HFFc6 (cell line): Measurements from ENCODE around the gene PPP1R7. TPM values are rescaled to one million over a fixed set of nuclear protein-coding genes. Genes with fewer than 3 reads are reported as not detected.
"Not testable (repeated sequence)": the region's sequence is repeated elsewhere in the genome, so short reads cannot be mapped to it uniquely, and the experiment has no call there.

Experiments used
- DNase-seq: peaks from one replicate; pipeline ENCODE4 v3.0.0-alpha.2; 2018
- H3K27ac Mint-ChIP-seq: 2 replicates; pipeline ENCODE4 v1.8.0; 2020; ENCODE audit warnings: mild to moderate bottlenecking, mixed read lengths
- H3K27me3 Mint-ChIP-seq: 2 replicates; pipeline ENCODE4 v1.8.0; 2021; ENCODE audit warnings: mild to moderate bottlenecking, moderate library complexity, mixed read lengths; ENCODE audit not compliant: insufficient read depth
- H3K36me3 Mint-ChIP-seq: 2 replicates; pipeline ENCODE4 v1.8.0; 2021; ENCODE audit warnings: low read depth, mixed read lengths
- H3K4me1 Mint-ChIP-seq: 2 replicates; pipeline ENCODE4 v1.8.0; 2020; ENCODE audit warnings: low read depth, mixed read lengths
- H3K4me3 Mint-ChIP-seq: 2 replicates; pipeline ENCODE4 v1.8.0; 2020; ENCODE audit warnings: mild to moderate bottlenecking, moderate library complexity, mixed read lengths
- H3K9me3 Mint-ChIP-seq: 2 replicates; pipeline ENCODE4 v1.8.0; 2020; ENCODE audit warnings: mild to moderate bottlenecking, mixed read lengths
- total RNA-seq, 6 experiments: library from RNA; stranded (reverse); fragmentation: NEBNext Ultra II Directional; extraction: Animal tissue kit (Norgen Biotek cat#: 25700); gene quantifications; 2 replicates in 1 of 6; 3 replicates in 5 of 6; pipeline ENCODE4 v1.2.3, GENCODE V29; 2021
- TF ChIP-seq, protein P1 (sequence below): fragments of 200-600 bp; sonication (generic); IDR thresholded peaks from 2 replicates; pipeline ENCODE4 v1.5.0; 2021; ENCODE audit warnings: antibody characterized with exemption, mild to moderate bottlenecking

The PPP1R7 gene
- total RNA-seq, 6 experiments from 2014 or later, result 90.6 to 117 (median 103) TPM

DNA sequence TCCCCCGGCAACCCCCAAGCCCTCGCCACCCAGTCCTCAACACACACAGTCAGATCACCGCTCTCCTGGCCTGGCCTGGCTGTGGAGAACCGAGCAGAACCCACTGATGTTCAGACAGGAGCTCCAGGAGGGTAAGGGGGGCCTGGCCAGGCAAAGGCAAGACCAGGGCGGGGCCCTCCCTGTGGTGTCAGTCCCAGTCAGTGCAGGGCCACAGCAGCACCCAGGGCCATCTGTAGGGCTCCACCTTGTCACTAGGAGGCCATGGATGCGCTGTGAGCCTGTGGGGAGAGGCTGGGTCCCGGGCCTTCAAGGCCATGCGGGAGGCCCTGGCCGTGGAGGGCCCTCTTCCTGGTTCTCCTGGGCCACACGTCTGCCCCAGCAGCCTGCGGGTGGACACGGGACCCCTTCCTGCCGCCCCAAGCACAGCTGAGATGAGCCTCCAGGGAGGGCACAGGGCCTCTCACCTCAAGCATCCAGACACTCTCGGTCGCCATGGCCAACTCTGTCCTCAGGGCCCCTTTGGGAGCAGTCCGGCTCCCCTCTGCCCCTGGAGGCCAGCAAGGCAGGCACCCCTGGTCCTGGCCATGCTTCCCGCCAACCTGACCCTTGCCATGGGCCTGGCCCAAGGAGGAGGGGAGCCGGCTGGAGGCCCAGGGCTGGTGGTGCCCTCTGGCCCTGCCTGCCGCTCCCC is 40.2 kb downstream of the PPP1R7 start:
- no peak overlapping the region for H3K4me3 Mint-ChIP-seq
- H3K36me3 Mint-ChIP-seq, result no peaks in the 10 kb centered on the region
- H3K27me3 Mint-ChIP-seq, result peaks cover 7% of the 10 kb centered on the region
- no peaks in the 10 kb centered on the region for H3K9me3 Mint-ChIP-seq
- no peaks in the 10 kb centered on the region for H3K4me1 Mint-ChIP-seq
- TF ChIP-seq, protein P1, sequence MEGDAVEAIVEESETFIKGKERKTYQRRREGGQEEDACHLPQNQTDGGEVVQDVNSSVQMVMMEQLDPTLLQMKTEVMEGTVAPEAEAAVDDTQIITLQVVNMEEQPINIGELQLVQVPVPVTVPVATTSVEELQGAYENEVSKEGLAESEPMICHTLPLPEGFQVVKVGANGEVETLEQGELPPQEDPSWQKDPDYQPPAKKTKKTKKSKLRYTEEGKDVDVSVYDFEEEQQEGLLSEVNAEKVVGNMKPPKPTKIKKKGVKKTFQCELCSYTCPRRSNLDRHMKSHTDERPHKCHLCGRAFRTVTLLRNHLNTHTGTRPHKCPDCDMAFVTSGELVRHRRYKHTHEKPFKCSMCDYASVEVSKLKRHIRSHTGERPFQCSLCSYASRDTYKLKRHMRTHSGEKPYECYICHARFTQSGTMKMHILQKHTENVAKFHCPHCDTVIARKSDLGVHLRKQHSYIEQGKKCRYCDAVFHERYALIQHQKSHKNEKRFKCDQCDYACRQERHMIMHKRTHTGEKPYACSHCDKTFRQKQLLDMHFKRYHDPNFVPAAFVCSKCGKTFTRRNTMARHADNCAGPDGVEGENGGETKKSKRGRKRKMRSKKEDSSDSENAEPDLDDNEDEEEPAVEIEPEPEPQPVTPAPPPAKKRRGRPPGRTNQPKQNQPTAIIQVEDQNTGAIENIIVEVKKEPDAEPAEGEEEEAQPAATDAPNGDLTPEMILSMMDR, result no peak
- no peak for DNase-seq
- H3K27ac Mint-ChIP-seq, result no peak overlapping the region

DNA sequence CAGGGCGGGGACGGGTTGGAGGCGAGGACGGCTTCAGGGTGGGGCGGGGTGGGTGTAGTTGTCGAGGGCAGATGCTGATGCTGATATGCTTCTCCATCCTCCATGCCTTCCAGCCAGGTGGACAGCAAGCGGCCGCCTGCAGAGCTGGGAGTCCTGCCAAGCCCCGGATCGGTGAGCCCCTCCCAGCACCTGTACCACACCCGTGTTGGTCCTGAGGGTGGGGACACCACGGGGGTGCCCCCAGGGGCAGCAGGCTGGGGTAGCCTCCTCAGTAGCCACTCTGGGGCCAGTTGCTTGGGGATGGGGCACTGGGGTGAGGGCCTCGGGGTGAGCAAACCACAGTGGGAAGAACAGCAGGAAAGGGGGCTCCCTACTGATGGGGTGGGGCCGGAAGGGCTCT is 40.8 kb downstream of the PPP1R7 start:
- Mint-ChIP-seq H3K9me3 (no peaks in the 10 kb centered on the region), H3K36me3 (no peaks in the 10 kb centered on the region), H3K4me1 (no peaks in the 10 kb centered on the region), H3K27ac (no peak overlapping the region), H3K4me3 (no peak overlapping the region), H3K27me3 (peaks cover 7% of the 10 kb centered on the region)
- TF ChIP-seq, protein P1, result no peak
- DNase-seq, result no peak

DNA sequence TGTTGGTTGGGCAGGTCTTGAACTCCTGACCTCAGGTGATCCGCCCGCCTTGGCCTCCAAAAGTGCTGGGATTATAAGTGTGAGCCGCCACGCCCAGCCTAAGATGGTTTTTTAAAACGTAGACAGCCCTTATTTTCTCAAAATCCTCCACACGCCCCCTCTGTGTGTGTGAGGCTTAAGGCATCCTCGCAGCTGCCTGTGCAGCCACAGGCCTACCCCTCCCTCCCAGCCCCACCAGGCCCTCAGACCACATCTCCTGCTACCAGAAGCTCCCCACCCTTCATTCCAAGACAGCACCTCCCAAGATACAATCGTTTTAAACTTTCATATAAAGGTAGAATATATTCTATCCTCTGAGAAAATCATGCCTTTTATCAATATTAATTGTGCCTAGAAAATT is 43.0 kb downstream of the PPP1R7 start:
- Mint-ChIP-seq H3K4me3 (no peak overlapping the region), H3K36me3 (no peaks in the 10 kb centered on the region), H3K27ac (no peak overlapping the region), H3K27me3 (peaks cover 11% of the 10 kb centered on the region), H3K9me3 (no peaks in the 10 kb centered on the region), H3K4me1 (no peaks in the 10 kb centered on the region)
- DNase-seq, result no peak
- TF ChIP-seq, protein P1, result no peak

DNA sequence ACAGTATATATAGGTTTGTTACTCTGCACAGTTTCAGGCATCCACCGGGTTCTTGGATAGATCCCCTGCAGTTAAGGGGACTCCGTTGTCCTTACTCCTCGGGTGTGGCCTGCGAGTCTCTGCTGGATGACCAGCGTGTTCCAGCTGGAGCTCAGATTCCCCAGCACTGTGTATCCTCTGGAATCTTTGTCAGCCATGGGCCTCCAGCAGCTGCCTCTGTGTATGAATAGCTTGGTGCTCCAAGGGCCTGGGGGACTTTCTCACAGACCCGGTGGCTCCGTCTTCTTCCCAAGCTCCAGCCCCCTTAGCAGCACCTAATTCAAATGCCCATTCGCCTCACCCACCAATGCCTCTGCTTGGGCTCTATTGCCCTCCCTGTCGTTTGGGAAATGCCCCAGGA is 44.5 kb downstream of the PPP1R7 start:
- no peaks in the 10 kb centered on the region for H3K4me1 Mint-ChIP-seq
- no peak overlapping the region for H3K4me3 Mint-ChIP-seq
- H3K9me3 Mint-ChIP-seq, result no peaks in the 10 kb centered on the region
- no peak overlapping the region for H3K27ac Mint-ChIP-seq
- peaks cover 11% of the 10 kb centered on the region for H3K27me3 Mint-ChIP-seq
- no peaks in the 10 kb centered on the region for H3K36me3 Mint-ChIP-seq
- TF ChIP-seq, protein P1, result no peak
- DNase-seq, result no peak

DNA sequence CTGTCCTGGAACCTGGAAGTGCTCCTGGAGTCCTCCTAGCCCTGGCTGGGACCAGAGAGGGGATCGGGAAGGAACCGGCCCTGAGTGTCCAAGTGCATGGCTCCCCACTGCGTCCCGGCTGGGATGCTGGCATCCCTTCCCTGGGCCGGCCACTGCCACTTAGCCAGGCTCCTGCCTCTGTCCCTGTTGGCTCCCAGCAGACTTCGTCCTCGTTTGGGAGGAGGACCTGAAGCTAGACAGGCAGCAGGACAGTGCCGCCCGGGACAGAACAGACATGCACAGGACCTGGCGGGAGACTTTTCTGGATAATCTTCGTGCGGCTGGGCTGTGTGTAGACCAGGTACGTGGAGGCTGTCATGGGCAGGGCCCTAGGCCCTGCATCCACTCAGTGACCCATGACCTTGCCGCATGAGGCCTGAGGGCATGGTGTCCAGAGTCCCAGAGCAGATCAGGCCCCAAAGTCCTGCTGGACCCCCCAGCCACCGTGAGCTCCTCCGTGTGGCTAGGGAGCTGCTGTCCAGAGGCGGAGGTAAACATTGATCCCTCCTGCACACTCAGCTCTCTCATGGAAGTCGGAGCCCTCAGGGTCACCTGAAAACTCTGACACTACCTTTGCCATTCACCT is 45.4 kb downstream of the PPP1R7 start:
- no peaks in the 10 kb centered on the region for H3K36me3 Mint-ChIP-seq
- H3K27ac Mint-ChIP-seq, result no peak overlapping the region
- H3K4me3 Mint-ChIP-seq, result no peak overlapping the region
- no peak for DNase-seq
- no peaks in the 10 kb centered on the region for H3K9me3 Mint-ChIP-seq
- peaks cover 11% of the 10 kb centered on the region for H3K27me3 Mint-ChIP-seq
- TF ChIP-seq, protein P1, result no peak
- H3K4me1 Mint-ChIP-seq, result no peaks in the 10 kb centered on the region

DNA sequence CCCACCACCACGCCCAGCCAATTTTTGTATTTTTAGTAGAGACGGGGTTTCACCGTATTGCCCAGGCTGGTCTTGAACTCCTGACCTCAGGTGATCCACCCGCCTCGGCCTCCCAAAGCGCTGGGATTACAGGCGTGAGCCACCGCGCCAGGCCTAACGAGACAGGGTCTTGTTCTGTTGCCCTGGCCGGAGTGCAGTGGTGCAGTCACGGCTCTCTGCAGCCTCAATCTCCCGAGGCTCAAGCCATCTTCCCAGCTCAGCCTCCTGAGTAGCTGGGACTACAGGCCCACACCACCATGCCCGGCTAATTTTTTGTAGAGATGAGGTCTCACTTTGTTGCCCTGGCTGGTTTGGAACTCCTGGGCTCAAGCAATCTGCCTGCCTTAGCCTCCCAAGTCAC is 47.0 kb downstream of the PPP1R7 start:
- H3K27me3 Mint-ChIP-seq, H3K4me3 Mint-ChIP-seq: not testable (repeated sequence)

More for the DNA sequence above, 47.0 kb downstream of the PPP1R7 start:
- not testable (repeated sequence) for H3K9me3 Mint-ChIP-seq, H3K36me3 Mint-ChIP-seq, DNase-seq, H3K4me1 Mint-ChIP-seq, H3K27ac Mint-ChIP-seq
